DMS53 treated with DMSO at 0.1 percent for 48 hours (cell line): Measurements from ENCODE around the gene BAIAP2L2.
A peak's percentile ranks its signal among the peaks of the same experiment; 100 is the strongest.

Experiments used
- DNase-seq: peaks from one replicate; lab custom pipeline; 2025; ENCODE audit not compliant: unreplicated experiment; lab: John Stamatoyannopoulos, UW

Gene BAIAP2L2

DNA sequence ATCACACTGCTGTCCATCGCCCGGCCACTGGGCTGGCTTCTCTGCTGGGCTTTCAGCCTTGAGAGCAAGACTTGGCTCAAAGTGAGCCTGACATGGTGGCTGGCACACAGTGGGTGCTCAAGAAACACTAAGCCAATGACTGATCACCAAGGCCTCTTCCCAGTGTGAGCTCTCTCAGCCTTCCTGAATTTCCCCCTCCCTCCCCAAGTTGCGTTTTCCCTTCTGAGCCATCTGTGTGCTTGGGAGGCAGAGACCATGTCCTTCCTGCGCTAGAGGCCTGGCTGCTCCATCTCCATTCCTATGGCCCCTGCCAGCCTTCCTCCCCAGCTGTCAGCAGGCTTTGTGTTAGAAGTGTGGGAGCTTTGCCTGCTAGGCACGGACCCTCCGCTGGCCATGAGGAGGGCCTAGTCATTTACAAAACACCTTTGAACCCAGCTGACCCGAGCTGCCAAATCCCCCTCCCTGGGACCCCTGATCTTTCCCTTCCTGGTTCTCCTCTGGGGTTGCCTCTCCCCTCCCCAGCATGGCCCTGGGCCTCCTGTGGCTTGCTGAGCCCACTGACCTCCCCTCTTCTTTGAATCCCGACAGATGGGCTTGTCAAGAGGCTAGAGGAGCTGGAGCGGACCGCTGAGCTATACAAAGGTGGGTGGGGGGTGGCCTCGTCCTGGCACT, 40.1 kb downstream of the BAIAP2L2 start:
- DNase-seq = no peak

DNA sequence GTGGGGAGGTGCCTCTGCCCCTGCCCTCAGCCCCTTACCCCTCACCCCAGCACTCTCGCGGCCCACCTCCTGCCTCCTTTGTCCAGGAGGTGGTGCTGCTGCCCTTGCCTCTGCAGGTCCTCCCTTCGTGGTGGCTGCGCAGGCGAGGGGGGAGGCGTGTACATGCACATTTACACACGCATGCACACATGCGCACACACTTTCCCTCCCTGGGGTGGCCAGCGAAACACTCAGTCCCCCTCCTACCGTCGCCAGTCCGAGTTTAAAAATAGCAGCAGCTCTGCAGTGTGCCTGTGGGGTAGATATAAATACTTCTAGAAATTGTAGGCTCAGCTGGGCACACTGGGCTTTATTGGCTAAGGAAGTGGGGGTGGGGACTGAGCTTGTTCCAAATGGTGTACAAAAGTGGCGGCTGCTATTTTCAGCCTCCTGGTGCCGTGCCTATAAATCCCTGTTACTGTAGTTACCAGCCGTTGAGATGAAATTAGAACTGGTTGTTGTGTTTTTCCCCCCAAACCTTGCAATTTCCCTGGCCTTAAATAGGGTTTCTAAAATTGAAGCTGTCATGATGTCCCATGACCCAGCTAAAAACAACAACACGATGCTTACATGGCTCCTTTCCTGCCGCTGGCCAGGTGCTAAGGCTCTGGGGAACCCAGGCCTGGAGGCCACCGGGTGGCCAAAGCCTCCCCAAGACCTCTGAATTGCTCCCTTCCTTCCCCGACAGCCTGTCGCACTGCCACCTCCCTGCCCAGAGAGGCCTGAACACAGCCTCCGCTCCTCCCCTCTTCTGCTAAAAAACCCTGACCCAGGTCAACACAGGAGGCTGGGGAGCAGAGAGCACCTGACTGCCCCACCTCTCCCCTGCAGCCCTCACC, 40.9 kb downstream of the BAIAP2L2 start:
- DNase-seq = no peak

DNA sequence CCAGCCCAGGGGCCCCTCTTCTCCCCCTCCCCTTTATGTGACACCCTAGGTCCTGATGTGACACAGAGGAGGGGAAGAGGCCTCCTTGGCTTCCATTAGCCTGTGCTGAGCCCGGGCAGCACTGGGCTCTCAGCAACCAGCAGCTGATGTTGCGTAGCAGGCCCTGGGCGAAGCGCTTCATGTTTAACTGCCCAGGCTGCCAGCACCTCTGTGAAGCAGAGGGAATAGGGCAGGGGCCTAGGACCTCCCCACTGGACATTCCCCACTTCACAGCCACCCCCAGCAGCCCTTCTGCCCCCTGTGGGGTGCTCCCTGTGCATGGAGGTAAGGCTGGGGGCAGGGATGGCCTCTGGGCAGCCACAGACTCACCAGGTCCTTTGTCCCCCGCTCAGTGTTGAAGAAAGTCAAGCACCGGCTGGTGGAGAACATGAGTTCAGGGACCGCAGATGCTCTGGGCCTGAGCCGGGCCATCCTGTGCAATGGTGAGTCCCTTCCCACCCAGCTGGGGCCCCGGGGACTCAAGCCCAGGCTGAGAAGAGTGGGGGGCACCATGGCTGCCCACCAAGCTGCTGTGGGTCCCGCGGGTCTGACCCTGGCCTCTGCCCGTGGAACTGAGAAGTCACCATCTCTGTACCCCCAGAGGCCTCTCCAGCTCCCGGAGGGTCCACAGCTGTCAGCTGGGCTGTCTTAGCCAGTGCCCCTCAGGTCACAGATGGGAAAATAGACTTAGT, 41.7 kb downstream of the BAIAP2L2 start:
- no peak for DNase-seq

DNA sequence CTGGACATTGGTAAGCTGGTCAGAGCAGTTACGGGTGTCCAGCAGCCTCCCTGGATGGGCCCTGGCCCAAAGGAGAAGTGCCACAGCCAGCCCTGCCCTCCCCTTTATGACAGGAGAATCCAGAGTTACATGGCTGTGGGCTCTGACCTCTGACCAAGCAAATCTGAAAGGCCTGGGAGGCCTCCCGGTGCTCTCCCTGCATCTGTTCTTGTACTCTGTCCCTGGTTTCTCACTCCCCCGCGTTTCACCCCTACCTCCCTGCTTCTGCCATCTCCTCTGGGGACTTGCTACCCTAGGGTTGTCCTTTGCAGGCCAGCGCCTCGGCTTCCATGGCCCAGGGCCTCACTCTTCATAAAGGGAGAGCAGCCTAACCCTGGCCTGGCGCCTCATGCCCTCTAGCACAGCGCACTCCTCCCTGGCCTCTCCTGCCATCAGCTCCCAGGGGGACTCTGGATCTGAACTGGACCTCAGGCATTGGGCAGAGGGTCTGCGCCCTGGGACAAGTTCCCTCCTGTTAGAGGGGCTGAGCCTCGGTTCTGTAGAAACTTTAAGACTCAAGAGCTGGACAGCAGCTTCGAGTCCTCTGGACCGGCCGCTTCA, 42.6 kb downstream of the BAIAP2L2 start:
- no peak for DNase-seq

DNA sequence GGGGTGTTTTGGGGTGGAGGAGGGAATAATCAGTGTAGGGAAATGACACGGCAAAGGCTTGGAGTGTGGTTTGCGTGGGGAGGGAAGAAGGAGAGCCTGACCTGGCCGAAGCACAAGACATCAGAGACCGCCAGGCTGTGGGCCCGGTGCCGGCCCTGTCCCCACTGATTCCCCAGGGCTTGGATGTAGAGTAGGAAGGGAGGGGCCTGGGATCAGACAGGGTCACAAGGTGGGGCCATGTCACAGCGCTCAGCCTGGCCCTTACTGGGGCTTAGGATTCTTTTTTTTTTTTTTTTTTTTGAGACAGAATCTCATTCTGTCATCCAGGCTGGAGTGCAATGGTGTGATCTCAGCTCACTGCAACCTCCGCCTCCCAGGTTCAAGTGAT, 43.5 kb downstream of the BAIAP2L2 start:
- no peak for DNase-seq

DNA sequence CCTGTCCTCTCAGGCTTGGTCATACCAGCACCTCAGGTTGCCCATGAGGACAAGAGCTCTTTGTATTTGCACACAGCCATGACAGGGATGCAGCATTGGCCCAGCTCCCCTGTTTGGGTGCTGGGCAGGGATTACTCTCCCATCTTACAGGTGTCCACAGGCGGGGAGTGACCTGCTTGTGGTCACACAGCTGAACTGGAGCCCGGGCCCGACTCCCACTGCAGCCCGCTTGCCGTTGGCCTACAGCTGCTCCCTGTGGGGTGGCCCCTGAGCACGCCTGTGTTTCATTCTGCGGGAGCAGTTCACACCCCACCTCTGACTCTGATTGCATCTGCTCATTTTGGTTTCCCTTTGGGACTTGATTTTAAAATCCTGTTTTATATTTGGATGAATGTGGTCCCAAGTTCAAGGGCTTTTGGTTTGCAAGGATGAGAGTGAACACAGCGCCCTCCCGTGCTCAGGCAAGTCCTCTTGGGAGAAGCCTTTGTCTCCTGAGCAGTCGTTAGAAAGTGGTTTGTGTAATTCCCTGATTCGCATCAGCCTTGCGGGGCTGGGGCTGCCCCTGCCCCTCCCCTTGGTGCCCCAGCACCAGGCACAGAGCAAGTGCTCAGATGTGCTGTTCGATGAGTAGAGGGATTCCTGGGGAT, 44.0 kb downstream of the BAIAP2L2 start:
- no peak for DNase-seq

DNA sequence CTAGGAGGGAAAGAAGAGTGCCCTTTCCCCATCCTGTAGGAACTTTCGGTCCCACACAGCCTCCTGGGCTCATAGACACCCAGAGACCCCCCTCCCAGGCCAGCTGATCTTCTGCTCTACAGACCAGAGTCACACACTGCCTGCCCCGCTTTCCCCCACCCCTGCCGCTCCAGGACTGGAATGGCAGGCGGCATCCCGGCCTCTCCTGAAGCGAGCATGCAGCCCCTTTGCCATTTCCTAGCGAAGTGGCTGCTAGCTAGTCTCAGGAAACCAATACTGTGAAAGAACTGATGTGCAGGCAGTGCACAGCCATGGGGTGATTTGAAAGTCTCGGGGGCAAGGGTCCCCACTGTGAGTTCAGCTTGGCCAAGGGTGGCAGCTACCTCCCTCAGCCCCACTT, 44.9 kb downstream of the BAIAP2L2 start:
- no peak for DNase-seq

DNA sequence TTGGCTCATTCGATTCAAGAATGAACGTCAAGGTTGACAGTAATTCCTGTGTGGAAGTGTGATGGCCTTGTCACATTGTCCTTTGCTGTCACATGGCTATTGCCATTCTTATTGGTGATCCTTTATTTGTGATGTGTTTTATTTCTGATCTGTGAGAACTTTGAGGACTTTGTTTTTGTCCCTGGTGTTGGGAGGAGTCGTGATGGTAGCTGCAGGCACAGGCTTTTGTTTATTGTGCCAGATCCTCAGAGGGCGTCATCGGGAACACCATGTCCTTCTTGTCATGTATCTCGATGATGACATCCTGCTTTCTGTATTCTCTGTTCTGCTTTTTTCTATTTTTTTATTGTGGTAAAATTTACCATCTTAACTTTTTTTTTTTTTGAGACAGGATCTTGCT, 47.7 kb downstream of the BAIAP2L2 start:
- DNase-seq = no peak

DNA sequence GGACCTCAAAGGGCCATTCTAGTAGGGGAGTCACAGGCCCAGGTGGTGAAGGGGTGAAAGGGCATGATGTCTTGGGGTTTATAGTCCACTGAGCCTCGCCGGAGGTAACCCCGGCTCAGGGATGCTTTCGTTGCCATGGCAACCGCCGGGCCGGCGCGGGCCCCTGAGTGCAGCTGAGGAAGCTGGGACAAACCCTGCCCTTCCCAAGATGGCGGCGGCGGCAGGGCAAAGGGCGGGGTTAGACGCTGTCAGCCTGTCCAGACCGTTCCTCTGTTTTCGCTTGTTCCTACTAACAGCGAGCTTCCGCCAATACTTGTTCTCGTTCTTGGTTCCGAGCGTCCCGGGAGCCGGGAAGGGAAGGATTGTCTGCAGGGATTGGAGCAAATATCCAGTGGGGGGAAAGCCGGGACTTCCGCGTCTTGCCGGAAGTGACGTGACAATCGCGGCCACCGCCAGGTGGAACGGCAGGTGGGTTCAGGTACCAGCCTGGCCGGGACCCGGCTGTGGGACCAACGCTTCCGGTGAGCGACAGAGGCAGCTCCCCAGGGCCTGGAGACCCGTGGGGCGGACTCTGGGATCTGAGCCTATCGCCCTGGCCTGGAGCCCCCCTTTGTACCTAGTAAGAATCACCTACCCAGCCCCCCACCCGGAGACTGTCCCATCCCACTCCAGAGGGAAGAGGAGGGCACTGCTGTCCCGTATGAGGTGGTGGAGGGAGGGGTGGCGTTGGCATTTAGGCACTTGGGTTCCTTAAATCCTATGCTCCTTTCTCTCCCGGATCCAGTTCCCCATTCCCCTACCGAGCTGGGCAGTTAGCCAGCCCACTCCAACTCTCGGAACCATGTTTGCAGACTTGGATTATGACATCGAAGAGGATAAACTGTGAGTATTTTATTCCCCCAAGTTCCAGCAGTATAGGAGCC, 53.3 kb downstream of the BAIAP2L2 start, which contains the start of gene PICK1:
Gene PICK1 (plus strand): TSS at position 436 of the 923 bp plus-strand sequence. CDS start 406 bp downstream, at position 842.
- DNase-seq = peak; percentile 43

DNA sequence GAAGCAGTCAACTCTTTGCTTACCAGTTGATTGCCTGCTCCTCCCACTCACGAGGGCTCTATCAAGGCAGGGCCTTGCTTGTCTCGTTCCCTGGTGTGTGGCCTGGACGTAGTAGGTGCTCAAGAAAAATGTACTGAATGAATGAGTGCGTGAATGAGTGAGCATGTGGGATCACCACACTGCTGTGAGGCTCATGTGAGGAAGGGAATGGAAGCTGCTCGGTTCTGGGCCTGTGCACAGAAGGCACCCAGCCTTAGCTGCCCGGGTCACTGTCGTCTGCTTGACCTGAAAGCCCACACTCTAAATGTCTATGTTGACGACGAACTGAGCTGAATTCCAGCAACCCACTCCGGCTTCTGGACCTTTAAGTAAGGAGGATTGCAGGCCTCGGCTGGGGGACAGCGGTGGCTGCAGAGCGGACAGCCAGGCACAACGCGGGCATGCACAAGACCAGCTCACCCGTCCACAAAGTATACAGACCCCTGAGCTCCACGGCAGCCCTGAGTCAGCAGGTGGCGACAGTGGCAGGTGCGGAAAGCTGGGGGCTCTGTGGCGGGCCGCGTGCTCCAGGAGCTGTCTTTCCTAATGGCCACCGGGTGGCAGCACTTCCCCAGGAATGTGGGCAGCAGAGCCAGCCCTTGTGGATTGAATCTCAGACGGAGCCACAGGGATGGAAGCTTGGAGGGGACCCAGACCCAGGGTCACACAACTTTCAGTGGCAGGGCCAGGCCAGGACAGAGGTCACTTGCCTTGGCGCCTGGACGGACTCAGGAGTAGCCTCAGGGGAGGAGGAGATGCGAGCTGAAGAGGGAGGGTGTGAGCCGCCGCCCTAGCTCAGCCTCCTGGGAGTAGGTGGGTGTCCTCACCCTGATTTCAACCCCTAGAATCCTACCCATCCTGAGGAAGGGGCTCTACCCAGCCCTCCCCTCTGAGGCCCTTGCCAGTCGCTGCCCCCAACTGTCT, 58.3 kb downstream of the BAIAP2L2 start:
- peak; percentile 17 for DNase-seq

DNA sequence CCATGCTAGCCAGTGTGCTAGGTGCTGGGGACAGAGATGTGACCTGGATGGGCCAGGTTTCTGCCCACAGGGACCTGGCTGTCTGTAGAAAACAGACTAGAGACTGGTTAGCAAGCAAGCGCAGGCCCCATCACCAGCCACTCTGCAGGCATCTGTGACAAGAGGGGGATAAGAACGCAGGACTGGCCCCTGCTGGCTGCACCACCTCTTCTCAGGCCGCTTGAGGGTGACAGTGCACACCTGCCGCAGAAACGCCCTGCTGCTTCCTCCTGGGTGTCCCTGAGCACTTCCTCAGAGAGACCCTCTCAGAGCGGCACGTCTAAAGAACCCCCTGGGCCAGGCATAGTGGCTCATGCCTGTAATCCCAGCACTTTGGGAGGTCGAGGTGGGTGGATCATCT, 59.2 kb downstream of the BAIAP2L2 start:
- no peak for DNase-seq

DNA sequence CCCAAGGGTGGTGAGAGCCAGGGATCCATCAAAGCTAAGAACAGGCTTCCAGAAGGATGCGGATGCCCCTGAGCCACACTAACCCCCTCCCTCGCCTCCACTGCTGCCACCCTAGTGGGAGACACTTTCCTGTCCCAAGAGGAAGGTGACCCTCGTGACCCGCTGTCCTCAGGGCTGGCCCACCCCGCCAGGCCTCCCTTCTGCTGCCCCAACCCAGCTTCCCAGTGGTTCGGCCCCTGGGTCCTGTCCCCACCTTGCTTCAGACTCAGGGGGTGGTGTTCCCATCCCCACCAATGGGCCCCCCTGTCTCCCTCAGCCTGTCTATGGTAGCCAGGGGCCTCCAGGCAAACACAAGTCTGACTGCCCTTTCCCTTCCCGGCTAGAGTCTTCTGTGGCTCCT, 59.8 kb downstream of the BAIAP2L2 start:
- DNase-seq = no peak

DNA sequence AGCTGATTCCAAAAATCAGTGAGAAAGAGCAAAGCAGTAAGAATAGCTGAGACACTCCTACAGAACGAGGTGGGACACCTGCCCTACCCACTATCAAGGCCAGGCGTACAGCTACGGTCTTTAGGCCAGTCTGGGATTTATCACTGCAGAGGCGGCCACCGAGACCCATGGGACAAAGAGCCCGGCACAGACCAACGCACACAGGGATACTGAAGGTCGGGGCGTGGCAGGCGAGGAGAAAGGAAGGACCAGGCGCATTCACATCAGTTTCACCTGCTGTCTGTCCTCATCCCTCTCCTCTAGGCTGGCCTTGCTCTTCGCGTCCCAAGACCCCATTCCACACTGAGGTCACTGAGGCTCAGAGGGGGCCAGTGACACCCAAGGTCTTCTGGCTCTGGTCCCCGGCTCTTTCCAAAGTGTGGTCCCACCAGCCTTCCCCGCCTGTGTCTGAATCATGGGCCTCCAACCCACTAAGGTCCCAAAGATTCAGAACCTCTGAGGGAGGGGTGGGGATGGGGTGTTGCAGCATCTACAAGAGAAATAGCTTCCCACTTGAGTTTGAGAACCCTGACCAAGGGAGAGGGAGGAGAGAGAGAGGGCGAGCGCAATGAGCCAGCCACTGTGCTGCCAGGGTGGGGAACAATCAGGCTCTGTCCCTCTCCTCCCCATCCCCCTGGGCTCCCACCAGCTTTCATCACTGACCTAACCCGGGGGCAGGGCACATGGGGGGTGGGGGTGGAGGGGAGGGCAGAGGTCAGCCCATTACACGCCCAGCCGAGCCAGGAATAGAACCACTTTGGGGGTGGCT, 60.5 kb downstream of the BAIAP2L2 start:
- DNase-seq = no peak

DNA sequence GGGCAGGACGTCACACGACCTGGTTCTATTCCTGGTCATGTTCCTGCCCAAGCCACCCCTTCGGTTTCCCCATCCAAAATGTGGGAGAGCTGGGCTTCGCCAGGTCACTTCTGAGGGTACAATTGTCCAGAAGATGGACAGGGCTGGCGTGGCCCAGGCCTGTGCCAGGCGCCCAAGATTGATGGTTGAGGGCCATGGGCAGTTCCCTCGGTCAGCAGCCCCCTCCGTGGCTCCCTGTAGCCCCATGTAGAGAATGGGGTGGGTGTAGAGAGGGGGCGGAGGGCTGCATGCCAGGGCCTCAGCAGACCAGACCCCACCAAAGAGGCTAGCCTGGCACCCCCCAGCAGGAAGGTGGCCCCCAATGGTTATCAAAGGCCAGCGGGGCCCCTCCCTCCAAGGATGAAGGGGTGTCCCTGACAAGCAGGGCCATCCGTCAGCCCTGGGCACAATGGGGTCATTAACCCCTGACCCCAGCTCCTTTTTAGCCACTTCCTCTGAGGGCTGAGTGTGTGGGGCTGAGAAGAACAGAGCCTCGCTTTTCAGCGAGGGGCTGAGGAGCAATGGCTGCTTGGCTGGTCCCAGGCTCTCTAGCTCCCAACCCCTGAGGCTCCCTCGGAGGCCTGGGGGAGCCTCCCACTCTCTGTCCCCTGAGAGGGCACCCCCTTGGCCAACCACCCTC, 64.3 kb downstream of the BAIAP2L2 start:
- DNase-seq = no peak

DNA sequence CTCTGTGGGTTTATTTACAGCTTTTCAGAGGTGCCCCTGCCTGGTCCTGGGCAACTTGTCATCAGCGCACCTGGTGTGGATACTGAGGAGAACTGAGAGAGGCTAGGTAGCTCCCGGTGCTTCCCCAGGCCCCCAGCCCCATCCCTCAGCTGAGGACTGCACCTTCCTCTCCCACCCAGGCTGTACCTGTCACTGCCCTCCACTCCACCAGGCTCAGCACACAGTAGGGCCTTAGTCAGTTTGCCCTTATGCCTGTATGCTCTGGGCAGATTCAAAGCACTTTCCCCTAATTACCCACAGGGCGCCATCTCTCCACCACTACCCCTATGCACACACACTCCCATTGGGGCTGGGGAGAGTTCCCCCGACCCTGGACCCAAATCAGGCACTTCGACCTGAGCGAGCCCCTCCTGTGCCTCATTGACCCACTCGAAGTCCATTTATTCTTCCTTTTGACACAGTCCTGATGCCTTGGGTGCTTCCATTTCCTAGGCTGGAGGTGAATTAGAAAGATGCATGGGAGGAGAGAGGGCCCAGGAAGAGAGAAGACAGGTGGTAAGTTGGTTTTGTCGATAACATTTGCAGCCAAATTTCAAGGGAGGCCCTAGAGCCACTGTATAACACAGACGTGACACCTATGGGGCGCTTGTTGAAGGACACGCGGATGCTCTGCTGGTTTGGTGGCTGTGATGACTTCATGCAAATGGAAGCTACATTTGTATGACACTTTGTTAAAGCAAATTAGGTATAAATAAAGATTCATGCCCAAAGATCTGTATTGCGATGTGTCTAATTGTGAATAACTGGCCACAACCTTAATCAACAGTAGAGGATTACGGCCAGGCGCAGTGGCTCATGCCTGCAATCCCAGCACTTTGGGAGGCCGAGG, 67.1 kb downstream of the BAIAP2L2 start:
- DNase-seq = no peak

DNA sequence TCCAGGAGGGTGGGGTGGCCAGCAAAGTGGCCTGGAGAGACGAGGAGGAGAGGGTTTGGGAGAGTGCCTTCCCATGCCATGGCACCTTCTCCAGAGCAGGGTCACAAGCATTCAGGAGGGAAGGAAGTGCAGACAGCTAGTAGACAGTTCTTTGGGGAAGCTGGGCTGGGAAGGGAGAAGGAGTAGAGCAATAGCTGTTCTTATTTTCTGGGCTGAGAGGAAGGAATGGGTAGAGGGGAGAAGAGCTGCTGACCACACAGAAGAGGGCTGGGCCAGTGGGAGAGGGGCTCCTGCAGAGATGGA, 68.0 kb downstream of the BAIAP2L2 start:
- no peak for DNase-seq
